Retinal pigment epithelial cell (primary cell): ENCODE data around the gene MLANA.

Experiments used
- DNase-seq: peaks from one replicate; pipeline ENCODE4 v3.0.0-alpha.2; 2010; ENCODE audit warnings: low read depth
- H3K4me3 ChIP-seq: 2 replicates; pipeline ENCODE4 v1.5.1; 2011; ENCODE audit warnings: mild to moderate bottlenecking, low read length, control low read depth, moderate library complexity
- TF ChIP-seq, protein P1 (sequence below): conservative IDR thresholded peaks from 2 replicates; pipeline ENCODE4 v1.5.1; 2011; ENCODE audit warnings: low read depth, low read length, control low read depth, inconsistent platforms

MLANA gene

DNA sequence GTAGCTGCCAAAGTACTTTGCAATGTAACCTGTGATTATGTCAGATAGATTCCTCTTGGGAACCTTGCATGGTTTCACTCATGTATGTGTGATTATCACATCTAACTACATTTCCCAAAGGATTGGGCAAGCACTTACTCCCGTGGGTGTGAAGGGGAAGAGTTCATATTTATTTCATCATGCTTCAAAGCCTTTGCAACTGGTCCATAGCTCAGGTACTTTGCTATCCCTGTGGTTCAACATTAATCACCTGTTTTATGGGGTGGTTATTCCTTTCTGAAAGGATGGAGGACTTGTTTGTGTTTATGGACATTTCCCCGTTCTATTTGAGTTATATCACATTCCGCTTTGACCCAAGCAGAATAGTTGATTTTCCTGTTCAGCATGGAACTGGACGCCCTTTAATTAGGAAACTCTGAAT lies 44.2 kb upstream of the MLANA start:
- H3K4me3 ChIP-seq, result no peak overlapping the region
- no peak for DNase-seq
- TF ChIP-seq, protein P1, sequence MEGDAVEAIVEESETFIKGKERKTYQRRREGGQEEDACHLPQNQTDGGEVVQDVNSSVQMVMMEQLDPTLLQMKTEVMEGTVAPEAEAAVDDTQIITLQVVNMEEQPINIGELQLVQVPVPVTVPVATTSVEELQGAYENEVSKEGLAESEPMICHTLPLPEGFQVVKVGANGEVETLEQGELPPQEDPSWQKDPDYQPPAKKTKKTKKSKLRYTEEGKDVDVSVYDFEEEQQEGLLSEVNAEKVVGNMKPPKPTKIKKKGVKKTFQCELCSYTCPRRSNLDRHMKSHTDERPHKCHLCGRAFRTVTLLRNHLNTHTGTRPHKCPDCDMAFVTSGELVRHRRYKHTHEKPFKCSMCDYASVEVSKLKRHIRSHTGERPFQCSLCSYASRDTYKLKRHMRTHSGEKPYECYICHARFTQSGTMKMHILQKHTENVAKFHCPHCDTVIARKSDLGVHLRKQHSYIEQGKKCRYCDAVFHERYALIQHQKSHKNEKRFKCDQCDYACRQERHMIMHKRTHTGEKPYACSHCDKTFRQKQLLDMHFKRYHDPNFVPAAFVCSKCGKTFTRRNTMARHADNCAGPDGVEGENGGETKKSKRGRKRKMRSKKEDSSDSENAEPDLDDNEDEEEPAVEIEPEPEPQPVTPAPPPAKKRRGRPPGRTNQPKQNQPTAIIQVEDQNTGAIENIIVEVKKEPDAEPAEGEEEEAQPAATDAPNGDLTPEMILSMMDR, result no peak

GRCh38 chr9:5848372-5848882 lies 42.3 kb upstream of the MLANA start:
- no peak for DNase-seq
- TF ChIP-seq, protein P1, result no peak
- no peak overlapping the region for H3K4me3 ChIP-seq

GRCh38 chr9:5850724-5851122 lies 40.0 kb upstream of the MLANA start:
- H3K4me3 ChIP-seq, result no peak overlapping the region
- no peak for DNase-seq
- TF ChIP-seq, protein P1, result no peak

DNA sequence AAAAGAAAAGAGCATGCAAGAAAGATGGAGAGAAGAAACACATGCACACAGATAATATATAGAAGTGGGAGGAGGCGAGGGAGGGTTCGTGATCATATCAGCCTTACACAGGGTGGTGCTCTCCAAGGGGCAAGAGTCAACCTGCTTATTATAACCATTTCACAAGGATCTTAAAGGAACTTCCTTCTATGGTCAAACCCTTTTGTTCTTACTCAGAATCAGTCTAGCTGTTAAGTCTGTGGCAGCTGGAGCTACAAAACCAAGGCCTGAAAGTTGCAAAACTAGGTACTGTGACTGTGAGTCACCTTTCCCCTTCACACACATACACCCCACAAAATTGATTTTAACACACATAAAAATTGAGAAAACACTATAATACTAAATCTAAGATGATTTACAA lies 39.2 kb upstream of the MLANA start:
- TF ChIP-seq, protein P1, result no peak
- DNase-seq, result peak; percentile 83
- no peak overlapping the region for H3K4me3 ChIP-seq

DNA sequence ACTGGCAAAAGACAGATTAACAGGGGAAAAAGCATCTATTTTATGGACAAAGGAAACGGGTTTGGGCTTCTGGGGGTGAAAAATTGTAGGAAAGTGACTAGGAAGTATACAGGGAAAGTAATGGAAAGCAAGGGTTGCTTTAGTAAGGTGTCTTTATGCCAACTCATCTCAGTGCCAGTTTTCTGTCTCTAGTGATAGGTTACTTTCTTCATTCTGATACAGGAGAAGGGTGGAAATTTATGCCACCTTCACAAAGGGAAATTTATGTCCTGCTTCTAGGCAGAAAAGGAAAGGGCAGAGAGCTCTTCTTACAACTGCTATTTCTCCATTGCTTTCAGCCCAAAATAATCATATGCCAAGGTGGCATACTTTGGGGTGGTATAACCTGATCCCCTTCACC lies 37.7 kb upstream of the MLANA start:
- TF ChIP-seq, protein P1, result no peak
- DNase-seq, result no peak

GRCh38 chr9:5853617-5854016 lies 37.1 kb upstream of the MLANA start:
- H3K4me3 ChIP-seq, result no peak overlapping the region
- no peak for DNase-seq
- TF ChIP-seq, protein P1, result no peak

More for the DNA sequence above, 37.7 kb upstream of the MLANA start:
- H3K4me3 ChIP-seq, result no peak overlapping the region

- TF ChIP-seq, protein P1, result no peak
- H3K4me3 ChIP-seq, result no peak overlapping the region
- DNase-seq, result no peak
Measured at GRCh38 chr9:5854063-5854790, 36.5 kb upstream of the MLANA start.
